Astrocyte of the cerebellum (primary cell): Measurements from ENCODE around the gene ISYNA1.
A peak's percentile ranks its signal among the peaks of the same experiment; 100 is the strongest.

Experiments
- DNase-seq: peaks from one replicate; pipeline ENCODE4 v3.0.0-alpha.2; 2011; ENCODE audit warnings: low read depth
- H3K4me3 ChIP-seq: 2 replicates; pipeline ENCODE4 v1.5.1; 2011; ENCODE audit warnings: mild to moderate bottlenecking, low read depth, low read length, moderate library complexity
- in situ Hi-C: cut with HindIII; loops from 2 replicates; pipeline ENCODE4 v1.10.0; 2017; ENCODE audit warnings: low sequenced_read_pairs
- TF ChIP-seq, protein P1 (sequence below): IDR thresholded peaks from 2 replicates; pipeline ENCODE4 v1.5.1; 2012; ENCODE audit warnings: low read length, low read depth, moderate library complexity, mild to moderate bottlenecking; ENCODE audit errors: missing control alignments

Gene ISYNA1

DNA sequence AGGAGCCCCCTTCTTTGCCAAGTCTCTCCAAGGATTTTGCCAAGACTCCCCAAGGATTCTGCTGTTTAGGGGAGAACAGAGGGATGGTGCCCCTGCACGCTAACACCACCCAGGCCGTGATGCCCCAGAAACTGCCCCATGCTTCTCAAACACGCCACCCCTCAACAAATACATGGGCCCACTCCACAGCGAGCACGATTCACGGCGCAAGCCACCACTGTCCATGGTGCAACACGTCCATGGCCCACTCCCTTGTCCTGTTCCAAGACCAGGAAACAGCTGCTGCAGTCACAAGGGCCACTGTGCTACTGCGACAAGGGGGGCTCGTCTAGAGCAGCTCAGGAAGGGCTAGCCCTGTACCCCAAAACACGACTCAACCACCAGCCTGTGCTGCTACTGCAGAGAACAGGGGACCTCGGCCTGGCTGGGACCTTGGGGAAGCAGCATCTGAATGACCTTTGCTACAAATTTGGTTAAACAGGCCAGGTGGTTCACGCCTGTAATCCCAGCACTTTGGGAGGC lies 36.5 kb upstream of the ISYNA1 start:
- in situ Hi-C loops: no loop called here
- TF ChIP-seq, protein P1, sequence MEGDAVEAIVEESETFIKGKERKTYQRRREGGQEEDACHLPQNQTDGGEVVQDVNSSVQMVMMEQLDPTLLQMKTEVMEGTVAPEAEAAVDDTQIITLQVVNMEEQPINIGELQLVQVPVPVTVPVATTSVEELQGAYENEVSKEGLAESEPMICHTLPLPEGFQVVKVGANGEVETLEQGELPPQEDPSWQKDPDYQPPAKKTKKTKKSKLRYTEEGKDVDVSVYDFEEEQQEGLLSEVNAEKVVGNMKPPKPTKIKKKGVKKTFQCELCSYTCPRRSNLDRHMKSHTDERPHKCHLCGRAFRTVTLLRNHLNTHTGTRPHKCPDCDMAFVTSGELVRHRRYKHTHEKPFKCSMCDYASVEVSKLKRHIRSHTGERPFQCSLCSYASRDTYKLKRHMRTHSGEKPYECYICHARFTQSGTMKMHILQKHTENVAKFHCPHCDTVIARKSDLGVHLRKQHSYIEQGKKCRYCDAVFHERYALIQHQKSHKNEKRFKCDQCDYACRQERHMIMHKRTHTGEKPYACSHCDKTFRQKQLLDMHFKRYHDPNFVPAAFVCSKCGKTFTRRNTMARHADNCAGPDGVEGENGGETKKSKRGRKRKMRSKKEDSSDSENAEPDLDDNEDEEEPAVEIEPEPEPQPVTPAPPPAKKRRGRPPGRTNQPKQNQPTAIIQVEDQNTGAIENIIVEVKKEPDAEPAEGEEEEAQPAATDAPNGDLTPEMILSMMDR: no peak
- no peak overlapping the region for H3K4me3 ChIP-seq
- no peak for DNase-seq

DNA sequence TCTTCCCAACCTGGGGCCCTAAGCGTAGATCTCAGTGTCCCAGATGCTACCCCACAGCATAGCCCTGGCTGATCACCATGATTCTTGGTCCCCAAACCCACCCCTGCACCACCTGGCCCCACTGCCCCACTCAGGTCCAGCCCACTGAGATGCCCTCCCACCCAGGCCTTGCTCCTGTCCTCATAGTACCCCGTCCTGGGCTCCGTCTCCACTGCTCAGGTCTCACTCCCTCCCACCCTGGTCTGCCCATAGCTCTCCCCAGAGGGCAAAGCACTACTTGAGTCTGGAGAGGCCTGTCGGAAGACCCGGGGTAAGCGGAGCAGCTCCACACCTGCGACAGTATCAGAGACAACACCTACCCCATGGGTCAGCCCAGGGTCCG lies 35.8 kb upstream of the ISYNA1 start:
- no peak for DNase-seq
- H3K4me3 ChIP-seq: no peak overlapping the region
- TF ChIP-seq, protein P1: no peak
- in situ Hi-C loops: no loop called here

DNA sequence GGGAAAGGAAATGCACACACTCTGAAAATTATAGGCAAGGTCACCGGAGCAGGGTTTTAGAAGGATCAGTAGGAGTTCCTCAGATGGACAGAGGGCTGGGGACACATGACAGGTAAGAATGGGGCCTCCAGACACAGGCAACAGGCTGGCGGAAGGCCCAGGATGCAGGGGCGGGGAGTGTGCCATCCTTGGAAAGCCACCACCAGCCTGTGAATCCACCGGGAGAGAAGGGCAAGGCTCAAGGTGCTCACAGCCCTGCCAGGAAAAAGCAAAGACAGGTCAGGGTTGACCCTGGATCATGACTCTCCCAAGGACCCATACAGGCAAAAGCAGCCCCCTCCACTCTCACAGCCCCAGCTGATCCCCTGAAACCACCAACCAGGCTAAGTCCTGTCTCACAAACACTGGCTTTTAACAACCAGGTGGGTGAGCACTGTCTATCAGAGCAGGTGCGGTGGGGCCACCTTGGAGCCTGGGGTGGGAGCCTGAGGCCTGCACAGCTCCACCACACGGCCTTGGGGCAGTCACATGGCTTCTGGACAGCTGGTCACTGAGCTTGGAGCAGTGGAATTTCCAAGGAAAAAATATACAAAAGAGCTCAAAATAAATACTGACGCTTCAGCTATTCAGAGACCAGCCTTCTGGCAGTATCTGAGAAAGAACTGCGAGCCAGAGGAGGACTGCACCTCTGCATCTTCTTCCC lies 35.2 kb upstream of the ISYNA1 start:
- TF ChIP-seq, protein P1: no peak
- in situ Hi-C loops: no loop called here
- no peak overlapping the region for H3K4me3 ChIP-seq
- no peak for DNase-seq

DNA sequence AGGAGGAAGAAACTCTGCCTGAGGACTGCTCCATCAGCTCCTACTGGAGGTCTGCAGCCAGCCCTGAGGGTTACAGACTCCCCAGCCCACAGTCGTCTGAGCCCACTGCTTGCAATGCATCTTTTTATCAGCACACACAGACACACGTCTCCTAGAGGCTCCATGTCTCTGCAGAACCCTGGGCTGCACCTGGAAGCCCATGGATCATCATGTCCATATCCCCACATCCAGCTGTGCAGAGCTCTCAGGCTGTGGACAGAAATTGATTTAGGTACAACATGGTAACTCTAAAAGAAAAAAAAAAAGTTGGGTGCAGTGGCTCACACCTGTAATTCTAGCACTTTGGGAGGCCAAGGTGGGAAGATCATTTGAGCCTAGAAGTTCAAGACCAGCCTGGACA lies 32.9 kb upstream of the ISYNA1 start:
- in situ Hi-C loops: no loop called here
- no peak for DNase-seq
- no peak overlapping the region for H3K4me3 ChIP-seq
- TF ChIP-seq, protein P1: no peak

DNA sequence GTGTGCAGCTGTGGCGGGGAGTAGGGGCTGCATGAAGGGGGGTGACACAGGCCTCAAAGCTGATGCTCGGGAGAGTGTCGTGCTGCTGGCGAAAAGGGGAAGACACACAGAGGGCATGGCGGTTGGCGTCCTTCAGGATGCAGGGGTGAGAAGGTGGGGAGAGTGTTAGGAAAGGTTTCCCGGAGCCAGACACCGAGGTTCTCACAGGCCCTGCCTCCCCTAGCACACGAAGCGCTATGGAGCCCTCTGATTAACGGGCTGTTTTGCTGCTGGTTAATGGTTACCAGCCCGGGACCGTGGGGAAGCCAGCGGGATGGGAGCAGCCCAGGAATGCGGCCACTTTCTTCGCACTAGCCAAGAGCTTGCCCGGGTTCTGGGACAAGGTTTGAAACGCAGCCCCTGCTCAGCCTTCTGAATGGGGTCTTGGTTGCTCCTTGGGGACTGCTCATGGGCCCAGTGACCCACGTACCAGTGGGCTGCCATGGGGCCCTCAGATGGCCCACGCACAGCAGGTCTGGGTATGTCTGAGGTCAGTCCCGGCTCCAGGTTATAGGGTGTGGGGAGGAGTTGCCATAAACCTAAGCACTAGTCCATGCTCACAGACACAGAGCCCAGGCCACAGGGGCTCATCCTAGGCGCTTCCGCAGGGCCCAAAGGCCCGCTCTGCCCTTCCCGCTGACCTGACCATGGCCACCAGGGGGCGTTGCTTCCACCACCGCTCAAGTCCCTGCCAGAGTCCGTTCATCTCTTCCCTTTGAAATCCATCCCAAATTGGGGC lies 31.3 kb upstream of the ISYNA1 start:
- peak; percentile 40 for DNase-seq
- TF ChIP-seq, protein P1: peak; percentile 91
- no peak overlapping the region for H3K4me3 ChIP-seq
- in situ Hi-C loops: no loop called here

DNA sequence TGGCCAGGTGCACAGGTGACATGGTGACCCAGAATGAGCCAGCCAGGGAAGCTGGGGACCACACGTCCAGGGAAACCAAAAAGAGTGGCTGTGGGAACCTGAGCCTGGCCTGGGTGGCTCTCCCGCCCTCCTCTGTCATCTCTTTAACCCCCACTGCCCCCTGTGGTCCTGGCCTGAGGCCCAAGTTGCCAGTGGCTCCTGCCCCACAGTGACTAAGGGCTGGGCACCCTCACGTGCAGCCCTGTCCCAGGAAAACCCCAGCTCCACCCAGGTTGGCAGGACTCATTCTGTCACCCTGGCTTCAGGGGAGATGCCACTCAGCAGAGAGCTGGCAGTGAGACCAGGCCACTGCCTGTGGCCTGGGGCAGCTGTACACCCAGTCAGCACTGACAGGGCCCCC lies 30.6 kb upstream of the ISYNA1 start:
- no peak for DNase-seq
- in situ Hi-C loops: no loop called here
- no peak overlapping the region for H3K4me3 ChIP-seq
- TF ChIP-seq, protein P1: no peak
